Measurements from ENCODE around the gene AOC1.

Gene AOC1

GRCh38 chr7:150835702-150836280 is 16.5 kb upstream of the AOC1 start:
- H3K4me2 ChIP-seq (ENCODE audit: low read length): no peak overlapping the region
- no peak overlapping the region for H2BK12ac ChIP-seq (ENCODE audit: low read length)
- H3K79me2 ChIP-seq (ENCODE audit: control insufficient read depth, insufficient read depth, low read length, poor library complexity): no peaks in the 10 kb centered on the region
- no peak overlapping the region for H2BK5ac ChIP-seq (ENCODE audit: low read depth, low read length, poor library complexity)
- no peak overlapping the region for H3K9ac ChIP-seq (ENCODE audit: low read length)
- DNase-seq: peak in 1 of 2 donors; percentile 73
- H2AK5ac ChIP-seq (ENCODE audit: low read length): no peak overlapping the region
- no peak overlapping the region for H3K18ac ChIP-seq (ENCODE audit: low read length)
- WGBS (ENCODE audit: extremely low coverage, insufficient coverage, insufficient read length): no CpG with 5 or more reads among the region's 6 CpGs
- H3K27ac ChIP-seq (ENCODE audit: low read depth, low read length): no peak overlapping the region
- no peaks in the 10 kb centered on the region for H3K79me1 ChIP-seq (ENCODE audit: low read length)
- H3K14ac ChIP-seq (ENCODE audit: low read length): no peak overlapping the region
- no peak overlapping the region for H3K23ac ChIP-seq (ENCODE audit: low read length)
- H2BK120ac ChIP-seq (ENCODE audit: insufficient read depth, low read length, poor library complexity): no peak overlapping the region
- H3K4me1 ChIP-seq (ENCODE audit: control insufficient read depth in 1 of 2, insufficient read depth in 2 of 2, low read length in 2 of 2): peaks cover 0 to 3% of the 10 kb centered on the region in 2 experiments
- H3K4ac ChIP-seq (ENCODE audit: low read depth, low read length): no peak overlapping the region
- no peak overlapping the region for H4K8ac ChIP-seq (ENCODE audit: low read depth, low read length)
- no peak overlapping the region for H2AFZ ChIP-seq (ENCODE audit: insufficient read depth, low read length, poor library complexity)
- no peak overlapping the region for H3K4me3 ChIP-seq (ENCODE audit: low read depth, low read length)
- no peak overlapping the region for H4K91ac ChIP-seq (ENCODE audit: low read depth, low read length)
- H3K27me3 ChIP-seq (ENCODE audit: insufficient read depth, low read length): no peaks in the 10 kb centered on the region
- no peaks in the 10 kb centered on the region for H3K36me3 ChIP-seq (ENCODE audit: control insufficient read depth in 1 of 2, insufficient read depth in 2 of 2, low read length in 2 of 2)
- no peak overlapping the region for H4K12ac ChIP-seq (ENCODE audit: low read depth, low read length)
- H3K9me3 ChIP-seq (ENCODE audit: insufficient read depth, low read depth, low read length): no peaks in the 10 kb centered on the region

- no peak overlapping the region for H4K91ac ChIP-seq (ENCODE audit: low read depth, low read length)
- no peak overlapping the region for H3K4me3 ChIP-seq (ENCODE audit: low read depth, low read length)
- H4K12ac ChIP-seq (ENCODE audit: low read depth, low read length): no peak overlapping the region
- H3K23ac ChIP-seq (ENCODE audit: low read length): no peak overlapping the region
- H2BK120ac ChIP-seq (ENCODE audit: insufficient read depth, low read length, poor library complexity): no peak overlapping the region
- no CpG with 5 or more reads among the region's 7 CpGs for WGBS (ENCODE audit: extremely low coverage, insufficient coverage, insufficient read length)
- H2BK12ac ChIP-seq (ENCODE audit: low read length): no peak overlapping the region
- H3K36me3 ChIP-seq (ENCODE audit: control insufficient read depth in 1 of 2, insufficient read depth in 2 of 2, low read length in 2 of 2): no peaks in the 10 kb centered on the region
- H3K9ac ChIP-seq (ENCODE audit: low read length): no peak overlapping the region
- peaks cover 3% of the 10 kb centered on the region for H3K9me3 ChIP-seq (ENCODE audit: insufficient read depth, low read depth, low read length)
- H3K27me3 ChIP-seq (ENCODE audit: insufficient read depth, low read length): no peaks in the 10 kb centered on the region
- no peak overlapping the region for H3K14ac ChIP-seq (ENCODE audit: low read length)
- peaks cover 0 to 3% of the 10 kb centered on the region in 2 experiments for H3K4me1 ChIP-seq (ENCODE audit: control insufficient read depth in 1 of 2, insufficient read depth in 2 of 2, low read length in 2 of 2)
- H3K79me2 ChIP-seq (ENCODE audit: control insufficient read depth, insufficient read depth, low read length, poor library complexity): no peaks in the 10 kb centered on the region
- H2AFZ ChIP-seq (ENCODE audit: insufficient read depth, low read length, poor library complexity): no peak overlapping the region
- DNase-seq: peak; percentile 72 to 81
- H4K8ac ChIP-seq (ENCODE audit: low read depth, low read length): no peak overlapping the region
- H3K4me2 ChIP-seq (ENCODE audit: low read length): no peak overlapping the region
- no peak overlapping the region for H3K4ac ChIP-seq (ENCODE audit: low read depth, low read length)
- no peaks in the 10 kb centered on the region for H3K79me1 ChIP-seq (ENCODE audit: low read length)
- H3K18ac ChIP-seq (ENCODE audit: low read length): no peak overlapping the region
- H3K27ac ChIP-seq (ENCODE audit: low read depth, low read length): no peak overlapping the region
- no peak overlapping the region for H2AK5ac ChIP-seq (ENCODE audit: low read length)
- no peak overlapping the region for H2BK5ac ChIP-seq (ENCODE audit: low read depth, low read length, poor library complexity)
Observed at GRCh38 chr7:150838965-150839650, 13.2 kb upstream of the AOC1 start.

- Histone ChIP-seq H2BK120ac (ENCODE audit: insufficient read depth, low read length, poor library complexity) (no peak overlapping the region), H4K8ac (ENCODE audit: low read depth, low read length) (no peak overlapping the region), H2BK5ac (ENCODE audit: low read depth, low read length, poor library complexity) (no peak overlapping the region), H3K79me1 (ENCODE audit: low read length) (no peaks in the 10 kb centered on the region), H3K4me3 (ENCODE audit: low read depth, low read length) (no peak overlapping the region), H2AFZ (ENCODE audit: insufficient read depth, low read length, poor library complexity) (no peak overlapping the region), H3K36me3 (ENCODE audit: control insufficient read depth in 1 of 2, insufficient read depth in 2 of 2, low read length in 2 of 2) (no peaks in the 10 kb centered on the region), H3K27ac (ENCODE audit: low read depth, low read length) (no peak overlapping the region), H3K14ac (ENCODE audit: low read length) (no peak overlapping the region), H3K23ac (ENCODE audit: low read length) (no peak overlapping the region), H3K18ac (ENCODE audit: low read length) (no peak overlapping the region), H4K91ac (ENCODE audit: low read depth, low read length) (no peak overlapping the region), H2BK12ac (ENCODE audit: low read length) (no peak overlapping the region), H3K9ac (ENCODE audit: low read length) (no peak overlapping the region), H3K4me1 (ENCODE audit: control insufficient read depth in 1 of 2, insufficient read depth in 2 of 2, low read length in 2 of 2) (peaks cover 0 to 3% of the 10 kb centered on the region in 2 experiments), H3K27me3 (ENCODE audit: insufficient read depth, low read length) (no peaks in the 10 kb centered on the region), H3K9me3 (ENCODE audit: insufficient read depth, low read depth, low read length) (peaks cover 3% of the 10 kb centered on the region), H3K4ac (ENCODE audit: low read depth, low read length) (no peak overlapping the region), H2AK5ac (ENCODE audit: low read length) (no peak overlapping the region), H3K4me2 (ENCODE audit: low read length) (no peak overlapping the region), H4K12ac (ENCODE audit: low read depth, low read length) (no peak overlapping the region), H3K79me2 (ENCODE audit: control insufficient read depth, insufficient read depth, low read length, poor library complexity) (no peaks in the 10 kb centered on the region)
- no peak for DNase-seq
- WGBS (ENCODE audit: extremely low coverage, insufficient coverage, insufficient read length): no CpG with 5 or more reads among the region's 3 CpGs
Observed at GRCh38 chr7:150842018-150842417, 10.3 kb upstream of the AOC1 start.

GRCh38 chr7:150842716-150843115 is 9.6 kb upstream of the AOC1 start:
- H4K8ac ChIP-seq (ENCODE audit: low read depth, low read length): no peak overlapping the region
- H3K4ac ChIP-seq (ENCODE audit: low read depth, low read length): no peak overlapping the region
- H2AK5ac ChIP-seq (ENCODE audit: low read length): no peak overlapping the region
- DNase-seq: no peak
- H3K18ac ChIP-seq (ENCODE audit: low read length): no peak overlapping the region
- no peak overlapping the region for H2BK120ac ChIP-seq (ENCODE audit: insufficient read depth, low read length, poor library complexity)
- H3K9me3 ChIP-seq (ENCODE audit: insufficient read depth, low read depth, low read length): peaks cover 3% of the 10 kb centered on the region
- no peak overlapping the region for H3K23ac ChIP-seq (ENCODE audit: low read length)
- H3K4me3 ChIP-seq (ENCODE audit: low read depth, low read length): no peak overlapping the region
- no peaks in the 10 kb centered on the region for H3K79me2 ChIP-seq (ENCODE audit: control insufficient read depth, insufficient read depth, low read length, poor library complexity)
- no peaks in the 10 kb centered on the region for H3K36me3 ChIP-seq (ENCODE audit: control insufficient read depth in 1 of 2, insufficient read depth in 2 of 2, low read length in 2 of 2)
- H3K14ac ChIP-seq (ENCODE audit: low read length): no peak overlapping the region
- no CpG with 5 or more reads among the region's 4 CpGs for WGBS (ENCODE audit: extremely low coverage, insufficient coverage, insufficient read length)
- H3K27me3 ChIP-seq (ENCODE audit: insufficient read depth, low read length): no peaks in the 10 kb centered on the region
- no peak overlapping the region for H3K27ac ChIP-seq (ENCODE audit: low read depth, low read length)
- H3K9ac ChIP-seq (ENCODE audit: low read length): no peak overlapping the region
- no peak overlapping the region for H2BK12ac ChIP-seq (ENCODE audit: low read length)
- no peak overlapping the region for H2BK5ac ChIP-seq (ENCODE audit: low read depth, low read length, poor library complexity)
- no peaks in the 10 kb centered on the region for H3K79me1 ChIP-seq (ENCODE audit: low read length)
- no peak overlapping the region for H4K91ac ChIP-seq (ENCODE audit: low read depth, low read length)
- H2AFZ ChIP-seq (ENCODE audit: insufficient read depth, low read length, poor library complexity): no peak overlapping the region
- H4K12ac ChIP-seq (ENCODE audit: low read depth, low read length): no peak overlapping the region
- peaks cover 0 to 3% of the 10 kb centered on the region in 2 experiments for H3K4me1 ChIP-seq (ENCODE audit: control insufficient read depth in 1 of 2, insufficient read depth in 2 of 2, low read length in 2 of 2)
- H3K4me2 ChIP-seq (ENCODE audit: low read length): no peak overlapping the region

Data from trophoblast cell (in vitro differentiated cells and primary cell).